NCI-H446 treated with DMSO at 0.1 percent for 48 hours (cell line): ENCODE data around the gene NYAP2.

Experiments
- DNase-seq: peaks from one replicate; lab custom pipeline; 2025; lab: John Stamatoyannopoulos, UW

The NYAP2 gene

GRCh38 chr2:225559072-225559415 is 159.5 kb downstream of the NYAP2 start:
- DNase-seq: peak; percentile 49

GRCh38 chr2:225566798-225567197 is 167.3 kb downstream of the NYAP2 start:
- no peak for DNase-seq

DNA sequence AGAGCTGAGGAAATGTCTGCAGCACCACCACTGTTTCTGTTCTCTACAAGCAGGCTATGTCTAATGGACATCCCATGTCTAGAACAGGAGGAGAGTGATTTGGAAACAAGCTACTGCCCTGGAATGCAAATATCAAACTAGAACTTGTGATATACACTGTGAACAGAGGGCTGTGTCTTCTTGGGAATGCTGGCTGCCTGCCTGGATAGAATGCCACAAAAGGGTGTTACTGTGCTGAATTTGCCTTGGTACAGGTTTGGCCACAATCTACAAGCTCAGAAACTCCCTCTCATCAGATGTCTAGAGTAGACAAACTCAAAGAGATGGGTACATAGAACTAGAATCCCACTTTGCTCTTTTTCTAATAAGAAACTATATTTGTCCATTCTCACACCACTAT is 170.5 kb downstream of the NYAP2 start:
- DNase-seq: no peak

DNA sequence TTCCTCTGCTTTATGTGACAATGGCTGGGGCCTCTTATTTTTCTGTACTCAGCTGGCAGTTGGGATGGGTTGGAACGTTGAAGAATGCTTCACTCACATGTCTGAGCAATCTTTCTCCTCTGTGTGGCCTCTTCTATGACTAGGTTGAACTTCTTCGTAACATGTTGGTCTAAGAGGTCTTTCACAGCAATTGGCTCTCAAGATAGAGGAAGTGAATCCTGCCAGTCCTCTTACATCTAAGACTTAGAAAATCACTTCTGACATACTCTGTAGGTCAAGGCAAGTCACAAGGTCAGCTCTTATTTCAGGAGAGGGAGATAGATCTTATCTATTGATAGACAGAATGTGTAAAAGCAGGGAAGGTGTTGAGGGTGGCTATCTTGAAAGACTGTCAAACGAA is 174.1 kb downstream of the NYAP2 start:
- DNase-seq: no peak

- no peak for DNase-seq
These were observed 175.2 kb downstream of the NYAP2 start for GRCh38 chr2:225574582-225575138.

DNA sequence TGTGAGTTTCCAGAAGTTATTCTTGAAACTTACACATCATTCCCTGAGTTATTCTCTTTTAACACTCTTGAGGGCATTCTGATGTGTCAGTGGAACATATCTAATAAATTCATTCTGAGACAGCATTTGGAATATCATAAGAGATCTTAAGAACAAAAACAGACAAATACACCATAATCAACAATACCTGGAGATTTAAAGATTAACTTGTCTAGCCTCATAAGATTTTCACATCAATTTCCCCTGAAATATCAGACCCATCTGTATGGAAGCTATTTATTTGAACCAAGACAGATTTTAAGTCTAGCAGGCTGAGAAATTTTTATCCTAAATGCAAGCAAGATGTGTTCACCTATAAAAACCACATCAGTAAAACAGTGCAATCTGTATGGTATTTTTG is 181.6 kb downstream of the NYAP2 start:
- DNase-seq: no peak

- no peak for DNase-seq
These were observed 182.4 kb downstream of the NYAP2 start for GRCh38 chr2:225581906-225582305.

DNA sequence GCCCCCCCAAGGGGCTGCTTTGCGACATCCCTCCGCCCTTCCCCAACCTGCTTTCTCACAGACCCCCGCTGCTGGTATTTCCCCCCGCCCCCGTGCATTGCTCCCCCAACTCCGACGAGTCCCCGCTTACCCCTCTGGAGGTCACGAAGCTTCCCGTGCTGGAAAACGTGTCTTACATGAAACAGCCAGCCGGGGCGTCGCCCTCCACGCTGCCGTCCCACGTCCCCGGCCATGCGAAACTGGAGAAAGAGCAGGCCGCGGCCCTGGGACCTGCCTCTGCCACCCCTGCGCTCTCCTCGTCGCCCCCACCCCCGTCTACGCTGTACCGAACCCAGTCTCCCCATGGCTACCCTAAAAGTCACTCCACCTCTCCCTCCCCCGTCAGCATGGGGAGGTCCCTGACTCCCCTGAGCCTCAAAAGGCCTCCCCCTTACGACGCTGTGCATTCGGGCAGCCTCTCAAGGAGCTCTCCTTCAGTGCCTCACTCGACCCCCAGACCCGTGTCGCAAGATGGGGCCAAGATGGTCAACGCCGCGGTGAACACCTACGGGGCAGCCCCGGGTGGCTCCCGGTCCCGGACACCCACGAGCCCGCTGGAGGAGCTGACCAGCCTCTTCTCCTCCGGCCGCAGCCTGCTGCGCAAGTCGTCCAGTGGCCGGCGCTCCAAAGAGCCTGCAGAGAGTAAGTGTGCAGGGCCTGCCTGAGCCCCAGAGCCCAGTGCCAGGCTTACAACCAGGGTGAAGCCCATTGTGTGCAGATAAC is 183.0 kb downstream of the NYAP2 start:
- no peak for DNase-seq

GRCh38 chr2:225584796-225585195 is 185.3 kb downstream of the NYAP2 start:
- peak; percentile 11 for DNase-seq

DNA sequence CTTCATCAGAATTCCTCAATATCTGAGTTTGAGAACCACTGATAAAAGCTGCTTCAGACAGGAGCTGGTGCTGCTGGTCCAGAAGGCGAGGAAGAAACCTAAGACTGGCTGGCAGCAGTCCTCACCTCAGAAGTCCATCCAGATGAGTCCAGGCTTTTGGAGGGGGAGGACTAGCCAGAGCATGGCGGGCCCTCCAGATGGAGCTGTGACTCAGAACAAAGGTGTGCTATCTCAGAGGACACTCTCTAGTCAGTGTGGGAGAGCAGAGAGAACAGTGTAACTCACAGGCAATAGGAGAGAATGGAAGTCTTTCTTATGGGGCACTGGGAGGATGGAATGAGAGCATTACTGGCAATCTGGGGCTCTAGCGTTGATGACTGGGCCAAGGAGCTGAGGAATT is 191.4 kb downstream of the NYAP2 start:
- no peak for DNase-seq

DNA sequence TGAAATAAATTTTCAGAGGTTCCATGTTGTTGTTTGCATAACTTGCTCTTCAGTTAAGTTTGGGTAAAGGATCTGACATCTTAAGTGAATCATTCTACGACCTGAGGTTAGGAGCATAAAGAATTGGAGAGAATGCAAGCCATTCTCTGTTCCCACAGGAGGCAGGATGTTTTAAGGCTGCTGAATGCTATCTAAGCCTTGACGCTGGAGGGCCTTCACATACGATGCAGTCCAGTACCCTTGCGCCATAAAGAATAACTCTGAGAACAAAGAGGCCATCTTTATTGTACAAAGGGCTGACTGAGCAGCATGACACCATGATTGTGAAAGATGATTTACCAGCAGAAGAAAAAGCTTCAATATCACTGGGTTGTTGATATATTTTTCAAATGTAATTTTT is 198.4 kb downstream of the NYAP2 start:
- DNase-seq: no peak

DNA sequence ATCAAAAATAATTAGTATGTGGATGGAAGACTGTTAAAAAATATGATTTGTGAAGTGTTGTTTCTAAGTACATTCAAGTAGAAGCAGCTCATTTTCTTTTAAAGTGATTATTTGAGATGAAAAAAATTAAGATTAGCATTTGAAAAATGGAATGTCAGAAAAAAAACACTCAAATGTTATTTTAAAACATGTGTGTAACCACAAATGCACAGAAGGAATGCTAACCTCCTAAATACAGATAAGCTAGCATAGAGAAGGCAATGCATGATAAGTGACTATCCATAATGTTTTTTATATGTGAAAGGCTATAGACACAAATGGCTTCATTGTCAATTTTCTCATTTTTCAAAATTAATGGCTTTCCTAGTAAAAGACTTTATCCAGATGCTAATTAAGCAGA is 198.9 kb downstream of the NYAP2 start:
- DNase-seq: no peak

DNA sequence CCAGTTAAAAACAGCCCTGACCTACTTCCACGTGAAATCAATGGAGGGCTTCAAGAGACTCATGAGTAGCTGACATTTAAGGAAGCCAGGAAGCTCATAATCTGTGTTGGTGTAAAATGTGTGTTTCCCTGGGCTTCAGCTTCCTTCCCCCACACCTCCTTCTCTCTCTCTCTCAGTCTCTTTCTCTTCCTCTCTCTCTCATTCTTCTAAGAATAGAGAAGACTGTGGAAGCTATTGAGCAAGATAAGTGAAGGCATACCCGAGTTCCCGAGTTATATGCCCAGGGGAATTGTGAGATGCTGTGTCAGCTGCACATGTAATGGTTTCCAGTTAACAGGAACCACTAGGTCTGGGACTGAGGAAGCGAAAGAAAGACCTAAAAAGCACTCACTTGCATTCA is 199.4 kb downstream of the NYAP2 start:
- DNase-seq: no peak

DNA sequence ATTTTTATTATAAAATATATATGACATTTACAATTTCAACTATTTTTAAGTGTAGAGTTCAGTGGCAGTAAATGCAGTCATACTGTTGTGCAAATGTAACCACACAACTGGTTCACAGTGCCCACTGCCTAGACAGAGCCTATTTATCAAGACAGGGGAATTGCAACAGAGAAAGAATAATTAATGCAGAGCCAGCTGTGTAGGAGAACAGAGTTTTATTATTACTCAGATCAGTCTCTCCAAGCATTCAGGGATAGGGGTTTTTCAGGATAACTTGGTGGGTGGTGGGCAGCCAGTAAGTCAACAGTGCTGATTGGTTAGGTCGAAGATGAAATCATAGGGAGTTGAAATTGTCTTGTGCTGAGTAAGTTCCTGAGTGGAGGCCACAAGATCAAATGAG is 200.3 kb downstream of the NYAP2 start:
- no peak for DNase-seq

GRCh38 chr2:225600444-225600843 is 200.9 kb downstream of the NYAP2 start:
- no peak for DNase-seq

DNA sequence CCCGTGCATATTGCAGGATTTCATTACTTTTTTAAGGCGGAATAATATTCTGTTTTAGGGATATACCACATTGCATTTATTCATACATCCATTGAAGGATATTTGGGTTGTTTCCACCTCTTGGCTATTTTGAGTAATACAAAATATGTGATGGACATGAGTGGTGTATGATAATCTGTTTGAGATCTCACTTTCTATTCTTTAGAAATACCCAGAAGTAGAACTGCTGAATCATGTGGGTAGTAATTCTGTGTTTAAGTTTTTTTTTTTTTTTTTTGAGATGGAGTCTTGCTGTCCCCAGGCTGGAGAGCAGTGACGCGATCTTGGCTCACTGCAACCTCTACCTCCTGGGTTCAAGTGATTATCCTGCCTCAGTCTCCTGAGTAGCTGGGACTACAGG is 201.4 kb downstream of the NYAP2 start:
- no peak for DNase-seq

DNA sequence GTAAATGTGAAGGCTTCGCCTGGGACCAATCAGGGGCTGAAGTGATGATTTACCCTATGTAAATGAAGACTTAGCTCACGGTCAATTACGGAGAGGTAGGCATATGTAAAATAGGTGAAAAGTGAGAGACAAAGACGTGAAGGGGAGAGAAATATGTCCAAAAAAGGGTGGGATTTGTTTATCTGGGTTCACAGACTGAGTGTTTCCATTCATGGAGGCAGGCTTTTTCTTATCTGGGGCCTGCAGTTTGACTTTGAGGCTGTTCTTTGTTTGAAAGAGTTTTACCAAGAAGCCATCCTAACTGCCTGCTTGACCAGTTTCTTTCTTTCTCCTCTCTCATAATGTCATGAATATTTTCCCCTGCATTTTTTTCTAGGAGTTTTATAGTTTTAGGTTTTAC is 202.7 kb downstream of the NYAP2 start:
- no peak for DNase-seq

- DNase-seq: no peak
These were observed 208.6 kb downstream of the NYAP2 start for GRCh38 chr2:225608136-225608535.

DNA sequence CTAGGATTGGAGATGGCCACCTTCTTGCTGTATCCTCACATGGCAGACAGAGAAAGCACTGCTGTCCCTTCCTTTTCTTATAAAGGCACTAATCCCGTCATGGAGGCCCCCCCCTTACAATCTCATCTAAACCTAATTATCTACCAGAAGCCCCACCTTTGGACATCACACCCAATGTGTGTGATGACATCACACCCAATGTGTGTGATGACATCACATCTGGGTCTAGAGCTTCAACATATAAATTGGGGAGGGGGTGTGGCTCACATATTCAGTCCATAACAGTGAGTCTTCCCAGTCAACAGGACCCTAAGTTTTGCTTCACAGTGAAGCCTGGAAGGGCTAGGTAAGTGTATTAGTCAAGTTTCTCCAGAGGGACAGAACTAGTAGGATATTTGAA is 213.1 kb downstream of the NYAP2 start:
- no peak for DNase-seq

DNA sequence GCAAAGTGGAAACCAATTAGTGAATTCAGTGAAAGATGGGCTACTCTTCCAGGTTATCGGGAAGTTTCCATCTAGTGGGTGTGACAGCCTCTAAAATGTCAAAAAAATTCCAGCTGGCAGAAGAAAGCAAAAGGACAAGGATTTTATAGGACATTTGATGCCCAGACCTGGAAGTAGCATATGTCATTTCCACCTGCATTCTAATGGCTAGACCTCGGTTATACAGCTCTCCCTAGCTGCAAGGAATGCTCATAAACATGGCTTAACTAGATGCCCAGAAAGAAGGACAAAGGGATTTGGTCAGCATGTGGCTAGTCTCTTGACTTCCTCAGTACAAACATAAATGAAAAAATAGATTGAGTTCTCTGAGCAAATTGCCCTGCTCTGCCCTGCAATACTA is 215.4 kb downstream of the NYAP2 start:
- no peak for DNase-seq

- DNase-seq: no peak
These were observed 216.0 kb downstream of the NYAP2 start for GRCh38 chr2:225615514-225615913.

DNA sequence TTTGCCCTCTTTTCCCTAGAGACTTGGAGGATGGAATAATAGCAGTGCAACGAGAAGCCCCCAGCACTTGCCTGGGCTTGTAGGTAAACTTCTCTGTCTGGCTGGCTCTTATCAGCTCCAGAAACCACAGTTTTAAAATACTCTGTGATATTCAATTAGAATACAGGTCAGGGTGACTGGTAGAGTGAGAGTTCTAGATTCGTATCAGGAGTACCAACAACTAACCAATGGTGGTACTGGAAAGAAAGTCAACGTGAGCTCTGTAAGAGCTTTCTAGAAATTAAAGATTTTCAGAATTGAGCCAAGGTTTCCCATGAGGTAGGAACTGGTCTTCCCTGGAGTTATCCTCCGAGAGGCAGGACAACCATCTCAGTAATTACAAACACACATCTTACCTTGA is 216.9 kb downstream of the NYAP2 start:
- no peak for DNase-seq

DNA sequence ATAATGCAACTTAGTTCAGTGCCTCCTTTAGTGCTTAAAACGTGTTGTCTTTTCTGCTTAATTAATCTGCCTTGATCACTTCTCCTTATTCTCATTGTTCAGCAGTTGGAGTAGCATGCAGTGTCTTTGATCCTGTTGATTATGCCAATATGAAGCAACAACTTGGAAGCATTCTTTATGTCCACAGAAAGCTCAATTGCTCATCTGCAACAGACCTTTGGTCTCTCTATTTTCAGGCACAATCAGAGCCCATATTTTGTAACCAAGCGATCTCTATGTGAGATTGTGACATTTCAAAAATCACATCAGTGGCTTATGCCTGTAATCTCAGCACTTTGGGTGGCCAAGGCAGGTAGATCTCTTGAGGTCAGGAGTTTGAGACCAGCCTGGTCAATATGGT is 217.3 kb downstream of the NYAP2 start:
- DNase-seq: no peak

DNA sequence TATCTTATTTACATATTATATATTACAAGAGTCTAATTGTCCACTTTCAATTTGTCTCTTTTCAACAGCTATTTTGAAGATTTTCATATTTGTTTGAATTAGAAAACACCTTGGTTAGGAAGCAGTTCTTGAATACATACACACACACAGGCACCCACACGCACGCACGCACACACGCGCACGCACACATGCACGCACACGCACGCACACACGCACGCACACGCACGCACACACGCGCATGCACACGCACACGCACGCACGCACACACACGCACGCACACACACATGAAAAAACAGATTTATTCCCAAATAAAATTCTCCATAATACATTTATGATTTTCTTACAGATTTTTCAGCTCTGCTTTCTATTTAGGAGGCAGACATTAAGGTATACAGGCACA is 220.7 kb downstream of the NYAP2 start:
- DNase-seq: no peak
